GM18870 (cell line): Measurements from ENCODE around the gene GRIN3A.

Experiments
- ATAC-seq: cut with Tn5 transposase; IDR thresholded peaks from one replicate; pipeline ENCODE4 v1.9.1; 2021; ENCODE audit warnings: moderate library complexity; ENCODE audit not compliant: unreplicated experiment

The GRIN3A gene

GRCh38 chr9:101706261-101706798 is 32.1 kb downstream of the GRIN3A start:
- ATAC-seq = no peak

- ATAC-seq = peak; percentile 54
Measured at GRCh38 chr9:101705135-101705661, 33.2 kb downstream of the GRIN3A start.

- no peak for ATAC-seq
Measured at GRCh38 chr9:101702257-101702656, 36.2 kb downstream of the GRIN3A start.

GRCh38 chr9:101693546-101694336 is 44.7 kb downstream of the GRIN3A start:
- no peak for ATAC-seq

GRCh38 chr9:101691657-101692056 is 46.8 kb downstream of the GRIN3A start:
- ATAC-seq = no peak

- no peak for ATAC-seq
Measured at GRCh38 chr9:101689039-101689438, 49.4 kb downstream of the GRIN3A start.

GRCh38 chr9:101684665-101685064 is 53.8 kb downstream of the GRIN3A start:
- ATAC-seq = no peak

- no peak for ATAC-seq
Measured at GRCh38 chr9:101683236-101683635, 55.2 kb downstream of the GRIN3A start.

- no peak for ATAC-seq
Measured at GRCh38 chr9:101677861-101678260, 60.6 kb downstream of the GRIN3A start.

GRCh38 chr9:101675341-101675740 is 63.1 kb downstream of the GRIN3A start:
- no peak for ATAC-seq

- no peak for ATAC-seq
Measured at GRCh38 chr9:101674165-101674564, 64.3 kb downstream of the GRIN3A start.

GRCh38 chr9:101673642-101674041 is 64.8 kb downstream of the GRIN3A start:
- no peak for ATAC-seq

GRCh38 chr9:101671567-101671966 is 66.9 kb downstream of the GRIN3A start:
- ATAC-seq = no peak

GRCh38 chr9:101668421-101668820 is 70.0 kb downstream of the GRIN3A start:
- no peak for ATAC-seq

- ATAC-seq = no peak
Measured at GRCh38 chr9:101664453-101664852, 74.0 kb downstream of the GRIN3A start.

- ATAC-seq = no peak
Measured at GRCh38 chr9:101652601-101653175, 85.8 kb downstream of the GRIN3A start.

- ATAC-seq = peak; percentile 94
Measured at GRCh38 chr9:101650142-101650541, 88.3 kb downstream of the GRIN3A start.

GRCh38 chr9:101648493-101648892 is 90.0 kb downstream of the GRIN3A start:
- no peak for ATAC-seq

- ATAC-seq = no peak
Measured at GRCh38 chr9:101639785-101640665, 98.4 kb downstream of the GRIN3A start.

GRCh38 chr9:101639311-101639710 is 99.1 kb downstream of the GRIN3A start:
- ATAC-seq = no peak

GRCh38 chr9:101636247-101636646 is 102.2 kb downstream of the GRIN3A start:
- no peak for ATAC-seq
